Effector memory CD8-positive, alpha-beta T cell (primary cell): Measurements from ENCODE around the gene IL17RA.
"Not testable (repeated sequence)": the region's sequence is repeated elsewhere in the genome, so short reads cannot be mapped to it uniquely, and the experiment has no call there.

Experiments
- ATAC-seq: fragments of 150-1000 bp; cut with Tn5 transposase; replicated peaks from 2 replicates; pipeline ENCODE4 v1.10.0; 2021; ENCODE audit warnings: mild to moderate bottlenecking, moderate library complexity
- DNase-seq, 3 experiments: peaks; one replicate each; pipeline ENCODE4 v3.0.0; 2021
- H3K27ac Mint-ChIP-seq, 2 donors: one replicate each; pipeline ENCODE4 v1.8.0; 2022; ENCODE audit warnings: mild to moderate bottlenecking in 2 of 2, mixed read lengths in 2 of 2, moderate library complexity in 2 of 2
- H3K27me3 Mint-ChIP-seq, 2 donors: one replicate each; pipeline ENCODE4 v1.8.0; 2022; ENCODE audit warnings: mixed read lengths in 2 of 2
- H3K36me3 Mint-ChIP-seq: one replicate; pipeline ENCODE4 v1.8.0; 2022; ENCODE audit warnings: mild to moderate bottlenecking, moderate library complexity, mixed read lengths; ENCODE audit not compliant: insufficient read depth
- H3K4me1 Mint-ChIP-seq, 2 donors: one replicate each; pipeline ENCODE4 v1.8.0; 2022; ENCODE audit warnings: low read depth in 2 of 2, mixed read lengths in 2 of 2
- H3K4me3 Mint-ChIP-seq, 2 donors: one replicate each; pipeline ENCODE4 v1.8.0; 2022; ENCODE audit warnings: mild to moderate bottlenecking in 2 of 2, mixed read lengths in 2 of 2, moderate library complexity in 2 of 2
- H3K9me3 Mint-ChIP-seq, 2 donors: one replicate each; pipeline ENCODE4 v1.8.0; 2022; ENCODE audit warnings: mixed read lengths in 2 of 2

Gene IL17RA

GRCh38 chr22:17145021-17145680 is 60.4 kb downstream of the IL17RA start:
- H3K4me3 Mint-ChIP-seq, result no peak overlapping the region
- H3K36me3 Mint-ChIP-seq, result peaks cover 20% of the 10 kb centered on the region
- peaks cover 2 to 5% of the 10 kb centered on the region in 2 donors for H3K4me1 Mint-ChIP-seq
- no peaks in the 10 kb centered on the region for H3K27me3 Mint-ChIP-seq
- no peak overlapping the region for H3K27ac Mint-ChIP-seq
- DNase-seq, result no peak
- no peak for ATAC-seq
- no peaks in the 10 kb centered on the region for H3K9me3 Mint-ChIP-seq

GRCh38 chr22:17147458-17147857 is 62.7 kb downstream of the IL17RA start:
- ATAC-seq, H3K4me1 Mint-ChIP-seq, H3K27me3 Mint-ChIP-seq, DNase-seq, H3K9me3 Mint-ChIP-seq: not testable (repeated sequence)
- peaks cover 13% of the 10 kb centered on the region for H3K36me3 Mint-ChIP-seq
- peak overlapping the region in 1 of 2 donors; percentile 35 for H3K4me3 Mint-ChIP-seq
- H3K27ac Mint-ChIP-seq, result peak overlapping the region in 1 of 2 donors; percentile 42

- Mint-ChIP-seq H3K27ac (no peak overlapping the region), H3K9me3 (no peaks in the 10 kb centered on the region), H3K4me1 (peaks cover 4 to 10% of the 10 kb centered on the region in 2 donors), H3K36me3 (peaks cover 7% of the 10 kb centered on the region), H3K27me3 (no peaks in the 10 kb centered on the region), H3K4me3 (no peak overlapping the region)
- DNase-seq (no peak), ATAC-seq (no peak)
Measured at GRCh38 chr22:17149076-17149815, 64.4 kb downstream of the IL17RA start.

- no peak for ATAC-seq
- no peak overlapping the region for H3K4me3 Mint-ChIP-seq
- H3K27me3 Mint-ChIP-seq, result no peaks in the 10 kb centered on the region
- H3K4me1 Mint-ChIP-seq, result peaks cover 11 to 20% of the 10 kb centered on the region in 2 donors
- H3K27ac Mint-ChIP-seq, result no peak overlapping the region
- no peak for DNase-seq
- H3K36me3 Mint-ChIP-seq, result no peaks in the 10 kb centered on the region
- H3K9me3 Mint-ChIP-seq, result no peaks in the 10 kb centered on the region
Measured at GRCh38 chr22:17152340-17152739, 67.5 kb downstream of the IL17RA start.

GRCh38 chr22:17152971-17153370 is 68.2 kb downstream of the IL17RA start:
- ATAC-seq (no peak), DNase-seq (no peak)
- Mint-ChIP-seq H3K4me3 (no peak overlapping the region), H3K36me3 (no peaks in the 10 kb centered on the region), H3K9me3 (no peaks in the 10 kb centered on the region), H3K27ac (no peak overlapping the region), H3K27me3 (no peaks in the 10 kb centered on the region), H3K4me1 (peaks cover 11 to 18% of the 10 kb centered on the region in 2 donors)

- H3K4me3 Mint-ChIP-seq, result peak overlapping the region; percentile 6 to 40
- DNase-seq (no peak), ATAC-seq (no peak)
- H3K27me3 Mint-ChIP-seq, result no peaks in the 10 kb centered on the region
- peaks cover 16 to 25% of the 10 kb centered on the region in 2 donors for H3K4me1 Mint-ChIP-seq
- H3K27ac Mint-ChIP-seq, result no peak overlapping the region
- H3K36me3 Mint-ChIP-seq, result peaks cover 5% of the 10 kb centered on the region
- no peaks in the 10 kb centered on the region for H3K9me3 Mint-ChIP-seq
Measured at GRCh38 chr22:17155941-17156340, 71.1 kb downstream of the IL17RA start.

- ATAC-seq, result no peak
- H3K4me1 Mint-ChIP-seq, result peaks cover 12 to 20% of the 10 kb centered on the region in 2 donors
- no peak for DNase-seq
- no peak overlapping the region for H3K27ac Mint-ChIP-seq
- no peaks in the 10 kb centered on the region for H3K27me3 Mint-ChIP-seq
- H3K9me3 Mint-ChIP-seq, result no peaks in the 10 kb centered on the region
- peak overlapping the region; percentile 85 for H3K4me3 Mint-ChIP-seq
- peaks cover 5% of the 10 kb centered on the region for H3K36me3 Mint-ChIP-seq
Measured at GRCh38 chr22:17157714-17158113, 72.9 kb downstream of the IL17RA start.

GRCh38 chr22:17158176-17158567 is 73.4 kb downstream of the IL17RA start:
- Mint-ChIP-seq H3K27me3 (no peaks in the 10 kb centered on the region), H3K27ac (peak overlapping the region; percentile 31 to 55), H3K9me3 (no peaks in the 10 kb centered on the region), H3K36me3 (peaks cover 5% of the 10 kb centered on the region), H3K4me1 (peaks cover 12 to 20% of the 10 kb centered on the region in 2 donors), H3K4me3 (peak overlapping the region; percentile 85)
- ATAC-seq (no peak), DNase-seq (no peak)

GRCh38 chr22:17158568-17159503 is 74.0 kb downstream of the IL17RA start, which contains the start of gene HDHD5:
TSS of gene HDHD5 (minus strand) at chr22:17159277. CDS start at chr22:17159251, 26 bp downstream.
- H3K27me3 Mint-ChIP-seq, result no peaks in the 10 kb centered on the region
- peaks cover 12 to 20% of the 10 kb centered on the region in 2 donors for H3K4me1 Mint-ChIP-seq
- peaks cover 5% of the 10 kb centered on the region for H3K36me3 Mint-ChIP-seq
- H3K27ac Mint-ChIP-seq, result peak within 1 kb of the TSS; percentile 38 to 81
- DNase-seq (peak; percentile 80 to 84 (median 81)), ATAC-seq (peak; percentile 88)
- no peaks in the 10 kb centered on the region for H3K9me3 Mint-ChIP-seq
- peak within 1 kb of the TSS; percentile 85 for H3K4me3 Mint-ChIP-seq

- no peaks in the 10 kb centered on the region for H3K27me3 Mint-ChIP-seq
Measured at GRCh38 chr22:17159504-17159951, 74.7 kb downstream of the IL17RA start.

GRCh38 chr22:17161991-17162390 is 77.2 kb downstream of the IL17RA start:
- Mint-ChIP-seq H3K27ac (no peak overlapping the region), H3K4me3 (no peak overlapping the region), H3K9me3 (no peaks in the 10 kb centered on the region), H3K36me3 (peaks cover 8% of the 10 kb centered on the region), H3K4me1 (peaks cover 6 to 10% of the 10 kb centered on the region in 2 donors), H3K27me3 (no peaks in the 10 kb centered on the region)
- no peak for DNase-seq
- no peak for ATAC-seq

More at GRCh38 chr22:17159504-17159951, 74.7 kb downstream of the IL17RA start:
- peaks cover 5% of the 10 kb centered on the region for H3K36me3 Mint-ChIP-seq
- H3K4me1 Mint-ChIP-seq, result peaks cover 12 to 19% of the 10 kb centered on the region in 2 donors
- peak overlapping the region; percentile 85 for H3K4me3 Mint-ChIP-seq
- DNase-seq, result peak in 1 of 3 experiments; percentile 4
- H3K9me3 Mint-ChIP-seq, result no peaks in the 10 kb centered on the region
- H3K27ac Mint-ChIP-seq, result peak overlapping the region; percentile 38 to 81
- peak; percentile 14 for ATAC-seq

GRCh38 chr22:17162731-17163130 is 77.9 kb downstream of the IL17RA start:
- H3K4me1 Mint-ChIP-seq, result peaks cover 6 to 9% of the 10 kb centered on the region in 2 donors
- no peaks in the 10 kb centered on the region for H3K9me3 Mint-ChIP-seq
- H3K4me3 Mint-ChIP-seq, result no peak overlapping the region
- H3K36me3 Mint-ChIP-seq, result peaks cover 8% of the 10 kb centered on the region
- H3K27ac Mint-ChIP-seq, result no peak overlapping the region
- H3K27me3 Mint-ChIP-seq, result peaks cover 0 to 4% of the 10 kb centered on the region in 2 donors
- no peak for ATAC-seq
- no peak for DNase-seq
